Activated CD4-positive, alpha-beta T cell treated with anti-CD3 and anti-CD28 coated beads, Interleukin-2, Interleukin-4, amounts not matched to agents 100 ng/mL and 50 ng/mL, durations not matched to agents 16 hours and 8 hours (primary cell): ENCODE measurements around the gene SEC62.

Experiments used
- DNase-seq: peaks from one replicate; pipeline ENCODE4 v3.0.0-alpha.2; 2020; ENCODE audit warnings: low spot score

The SEC62 gene, protein sequence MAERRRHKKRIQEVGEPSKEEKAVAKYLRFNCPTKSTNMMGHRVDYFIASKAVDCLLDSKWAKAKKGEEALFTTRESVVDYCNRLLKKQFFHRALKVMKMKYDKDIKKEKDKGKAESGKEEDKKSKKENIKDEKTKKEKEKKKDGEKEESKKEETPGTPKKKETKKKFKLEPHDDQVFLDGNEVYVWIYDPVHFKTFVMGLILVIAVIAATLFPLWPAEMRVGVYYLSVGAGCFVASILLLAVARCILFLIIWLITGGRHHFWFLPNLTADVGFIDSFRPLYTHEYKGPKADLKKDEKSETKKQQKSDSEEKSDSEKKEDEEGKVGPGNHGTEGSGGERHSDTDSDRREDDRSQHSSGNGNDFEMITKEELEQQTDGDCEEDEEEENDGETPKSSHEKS

DNA sequence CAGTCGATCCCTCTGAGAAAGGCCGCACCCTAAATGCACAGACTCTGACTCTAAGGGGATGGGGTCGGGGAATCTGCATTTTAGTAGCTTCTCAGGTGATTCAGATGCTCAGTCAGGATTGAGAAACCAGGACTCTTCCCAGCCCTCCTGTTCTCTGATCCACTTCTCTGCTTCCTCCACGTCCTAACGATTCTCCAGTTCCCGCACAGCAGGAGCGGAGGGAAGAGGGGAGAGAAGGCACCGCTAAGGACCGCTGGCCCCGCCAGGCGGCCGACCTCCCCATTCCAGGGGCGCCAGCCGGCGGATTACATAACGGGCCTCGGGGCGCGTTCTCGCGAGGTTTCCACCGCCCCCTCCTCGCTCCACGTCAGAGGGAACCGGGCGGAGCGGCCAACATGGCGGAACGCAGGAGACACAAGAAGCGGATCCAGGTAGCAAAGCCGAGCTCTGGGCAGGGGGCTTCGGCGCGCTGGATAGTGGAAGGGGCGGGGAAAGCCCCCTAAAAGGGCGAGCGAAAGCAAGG lies at the start of gene SEC62:
SEC62 (plus strand) TSS at position 380 of the 523 bp plus-strand sequence; CDS start at position 396, 16 bp downstream.
- DNase-seq, result peak; percentile 94

DNA sequence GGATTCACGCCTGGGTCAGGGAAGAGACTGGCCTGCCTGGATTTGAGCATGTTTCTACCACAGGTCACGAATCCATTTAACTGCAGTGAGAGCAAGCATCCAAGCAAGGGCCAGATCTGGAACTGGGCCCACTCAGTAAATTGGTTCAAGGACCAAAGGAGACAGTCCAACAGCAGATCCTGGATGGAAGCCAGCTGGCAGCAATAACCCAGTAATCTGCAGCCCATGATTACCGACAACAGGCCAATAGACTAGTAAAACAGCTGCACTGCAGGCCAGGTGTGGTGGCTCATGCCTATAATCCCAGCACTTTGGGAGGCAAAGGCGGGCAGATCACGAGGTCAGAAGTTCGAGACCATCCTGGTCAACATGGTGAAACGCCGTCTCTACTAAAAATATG lies 43.4 kb upstream of the SEC62 start:
- DNase-seq, result no peak

DNA sequence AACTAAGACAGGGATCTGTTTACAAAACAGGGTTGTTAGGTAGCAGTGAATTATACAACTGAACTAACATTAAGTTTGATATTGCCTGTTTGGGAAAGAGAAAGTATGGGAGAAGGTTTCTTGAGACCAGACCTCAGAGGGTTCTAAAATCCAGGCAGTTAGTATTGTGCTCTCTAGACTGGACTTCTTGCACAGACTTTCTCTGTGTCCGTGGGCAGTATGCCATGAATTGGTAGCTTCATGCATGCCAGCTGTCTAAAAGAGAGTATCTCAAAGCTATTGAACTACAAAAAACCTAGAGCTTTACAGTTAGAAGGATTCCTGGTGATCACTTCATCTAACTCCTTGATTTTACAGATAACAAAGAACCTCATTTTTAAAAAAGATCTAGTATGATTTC lies 42.8 kb upstream of the SEC62 start:
- no peak for DNase-seq

DNA sequence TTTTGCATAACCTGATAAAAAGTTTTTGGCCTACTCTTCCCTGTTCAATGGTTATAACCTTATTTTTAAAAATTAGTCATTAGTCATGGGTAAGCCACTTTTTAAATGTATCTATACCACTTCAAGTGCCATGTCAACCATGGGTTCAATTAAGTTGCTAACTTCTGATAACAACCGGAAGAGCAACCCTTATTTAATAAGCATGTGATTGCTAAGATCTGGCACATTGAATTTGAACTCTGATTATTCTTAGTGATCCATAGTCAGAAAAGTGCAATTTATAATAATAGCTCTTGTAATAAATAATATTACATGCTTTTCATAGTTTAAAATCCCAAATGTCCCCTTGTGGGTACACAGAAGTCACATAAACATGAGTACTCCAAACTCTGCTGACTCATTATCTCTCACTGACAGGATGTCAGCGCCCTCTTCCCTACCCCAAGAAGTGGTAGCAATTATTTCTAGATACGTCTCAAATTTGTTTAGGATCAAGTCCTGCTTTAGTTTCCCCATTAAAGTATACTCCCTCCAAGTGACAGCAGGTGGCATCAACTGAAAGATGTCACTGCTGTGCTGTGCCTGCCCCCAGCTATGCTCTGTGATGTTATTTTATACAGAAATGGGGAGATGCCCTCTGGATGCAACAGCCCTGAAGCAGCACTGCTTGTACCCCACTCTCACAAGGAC lies 36.6 kb upstream of the SEC62 start:
- no peak for DNase-seq

DNA sequence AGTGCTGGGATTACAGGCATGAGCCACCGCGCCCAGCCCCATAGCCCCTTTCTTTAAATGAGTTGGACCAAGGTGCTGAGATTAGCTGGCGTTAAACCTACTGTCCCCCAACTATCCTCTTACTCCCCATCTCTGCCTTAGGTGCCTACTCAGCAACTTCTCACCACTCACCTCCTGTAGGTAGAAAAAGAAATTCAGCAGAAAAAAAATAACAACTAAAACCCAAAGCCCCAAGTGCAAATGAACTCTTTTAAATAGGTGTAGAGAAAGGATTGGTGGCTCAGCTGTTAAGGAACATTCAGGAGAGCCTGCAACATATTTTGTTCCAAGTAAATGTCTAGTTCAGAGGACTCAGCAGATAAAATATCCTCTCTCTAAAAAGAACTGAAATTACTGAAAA lies 35.8 kb upstream of the SEC62 start:
- DNase-seq, result no peak

DNA sequence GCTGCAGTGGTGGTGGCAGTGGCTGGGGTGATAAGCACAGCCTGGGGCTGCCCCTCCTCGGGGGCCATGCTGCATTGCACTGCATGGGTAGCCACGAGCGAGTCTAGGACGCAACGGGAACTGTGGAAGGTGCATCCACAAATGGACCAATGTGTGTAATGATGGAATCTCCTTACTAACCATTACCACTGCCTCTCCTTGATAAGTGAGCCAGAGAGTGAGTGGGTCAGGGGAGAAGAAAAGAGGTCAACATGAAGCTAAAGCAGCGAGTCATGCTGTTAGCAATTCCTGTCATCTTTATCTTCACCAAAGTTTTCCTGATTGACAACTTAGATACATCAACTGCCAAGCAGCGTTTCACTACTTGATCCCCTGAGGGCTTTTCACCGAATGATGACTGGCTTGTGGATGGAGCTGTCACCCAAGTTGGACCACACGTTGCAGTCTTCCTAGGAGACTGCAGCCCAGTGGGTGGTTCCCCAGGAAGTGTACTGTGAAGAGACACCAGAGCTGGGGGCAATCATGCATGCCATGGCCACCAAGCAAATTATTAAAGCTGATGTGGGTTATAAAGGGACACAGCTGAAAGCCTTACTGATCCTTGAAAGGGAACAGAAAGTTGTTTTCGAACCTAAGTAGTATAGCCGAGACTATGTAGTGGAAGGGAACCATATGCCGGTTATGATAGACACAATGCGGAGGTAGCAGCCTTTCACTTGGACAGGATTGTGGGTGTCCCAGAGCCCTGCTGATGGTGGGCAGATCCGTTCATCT lies 34.7 kb upstream of the SEC62 start:
- DNase-seq, result no peak

DNA sequence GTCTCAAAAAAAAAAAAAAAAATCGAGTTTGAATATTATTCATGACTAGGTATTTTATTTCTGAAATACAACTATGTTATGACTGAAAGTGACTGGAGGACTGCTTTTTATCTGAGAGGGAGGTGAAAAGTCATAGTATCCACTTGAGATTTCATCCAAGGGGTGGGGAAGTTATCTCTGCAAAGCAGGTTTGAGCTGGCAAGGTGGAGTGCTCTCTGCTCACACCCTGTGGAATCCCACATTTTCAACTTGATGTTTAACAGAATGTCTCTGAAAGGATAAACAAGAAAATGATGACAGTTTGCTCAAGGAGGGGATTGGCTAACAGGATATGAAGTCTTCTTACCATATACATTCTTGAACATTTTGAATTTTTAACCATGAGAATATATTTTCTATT lies 27.3 kb upstream of the SEC62 start:
- no peak for DNase-seq

DNA sequence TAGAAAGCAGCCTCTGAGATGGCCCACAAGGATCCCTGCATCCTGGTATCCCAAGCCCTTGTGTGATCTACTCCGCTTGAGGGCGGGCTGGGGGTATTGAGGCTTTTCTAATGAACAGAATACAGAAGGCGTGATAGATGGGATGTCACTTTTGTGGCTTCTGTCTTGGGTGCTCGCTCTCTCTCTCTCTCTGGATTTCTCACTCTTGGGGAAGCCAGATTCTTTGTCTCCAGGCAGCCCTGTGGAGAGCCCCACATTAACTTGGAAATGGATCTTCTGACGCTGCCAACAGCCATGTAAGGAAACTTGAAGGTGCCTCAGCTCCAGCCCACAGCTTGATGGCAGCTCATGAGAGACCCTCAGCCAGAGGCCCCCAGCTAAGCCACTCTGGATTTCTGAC lies 26.9 kb upstream of the SEC62 start:
- DNase-seq, result no peak

DNA sequence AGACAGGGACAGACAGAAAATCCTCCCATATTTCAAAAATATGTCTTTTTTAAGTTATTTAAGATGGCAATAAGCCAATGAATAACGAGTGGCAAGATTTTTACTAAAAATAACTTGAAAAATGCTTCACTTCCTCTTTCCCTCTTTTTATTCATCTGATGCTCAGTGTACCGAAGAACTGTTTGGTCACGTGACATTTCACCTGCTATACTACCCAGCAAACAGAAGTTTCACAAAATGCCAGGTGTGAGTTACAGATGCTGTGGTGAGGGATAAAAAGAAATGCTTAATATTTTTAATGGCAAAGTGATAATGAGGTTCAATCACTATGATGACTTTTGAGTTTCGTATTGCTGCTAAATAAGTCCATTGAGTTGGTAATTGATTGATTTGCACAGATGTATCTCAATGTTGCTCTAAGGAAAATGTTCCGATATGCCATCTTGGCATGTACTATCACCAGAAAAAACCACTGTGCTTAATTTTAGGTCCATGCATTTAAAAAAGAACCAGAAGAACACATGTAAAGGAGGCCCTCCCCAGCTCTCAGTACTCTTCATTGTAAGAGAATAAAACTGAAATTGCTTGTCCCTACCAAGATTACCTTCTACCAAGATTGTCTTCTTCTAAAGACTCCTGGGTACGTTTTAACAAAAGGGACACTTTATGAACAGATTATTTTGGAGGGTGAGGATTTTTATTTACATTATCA lies 26.0 kb upstream of the SEC62 start:
- no peak for DNase-seq

DNA sequence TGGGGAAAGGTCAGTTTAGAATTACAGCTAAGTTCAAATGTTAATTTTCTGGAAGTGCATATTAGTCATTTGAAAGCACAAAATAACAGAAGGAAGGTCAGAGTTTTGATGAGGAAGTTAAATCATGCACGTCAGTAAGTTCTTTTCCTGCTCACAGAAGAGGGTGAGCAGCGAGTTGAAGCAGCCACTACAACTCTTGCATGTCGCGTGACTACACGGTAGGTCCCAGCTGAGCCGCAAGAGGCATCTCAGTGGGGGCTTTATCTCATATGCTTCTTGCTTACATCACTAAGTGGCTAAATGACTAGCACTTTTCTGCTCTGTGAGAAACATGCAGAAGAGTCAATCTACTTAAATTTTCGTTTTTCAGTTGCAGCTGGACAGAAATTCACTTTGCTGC lies 21.3 kb upstream of the SEC62 start:
- peak; percentile 68 for DNase-seq

DNA sequence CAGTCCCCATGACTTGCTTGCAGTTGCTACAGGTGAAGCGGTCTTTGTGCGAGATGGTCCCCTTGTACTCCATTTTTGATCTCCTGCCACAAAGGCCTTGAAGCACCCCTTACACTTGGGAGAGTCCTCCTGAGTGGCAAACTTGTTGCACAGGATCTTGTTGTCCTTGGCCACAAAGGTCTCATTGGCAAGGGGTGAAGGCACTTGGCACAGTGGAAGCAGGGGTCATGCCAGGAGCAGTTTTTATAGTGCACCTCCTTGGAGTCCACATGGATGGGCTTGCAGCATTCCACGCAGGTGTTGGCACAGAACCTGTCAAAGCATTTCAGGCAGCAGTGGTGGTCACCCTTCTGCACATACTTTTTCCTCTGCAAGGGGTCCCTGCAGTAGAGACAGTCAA lies 20.3 kb upstream of the SEC62 start:
- DNase-seq, result no peak

DNA sequence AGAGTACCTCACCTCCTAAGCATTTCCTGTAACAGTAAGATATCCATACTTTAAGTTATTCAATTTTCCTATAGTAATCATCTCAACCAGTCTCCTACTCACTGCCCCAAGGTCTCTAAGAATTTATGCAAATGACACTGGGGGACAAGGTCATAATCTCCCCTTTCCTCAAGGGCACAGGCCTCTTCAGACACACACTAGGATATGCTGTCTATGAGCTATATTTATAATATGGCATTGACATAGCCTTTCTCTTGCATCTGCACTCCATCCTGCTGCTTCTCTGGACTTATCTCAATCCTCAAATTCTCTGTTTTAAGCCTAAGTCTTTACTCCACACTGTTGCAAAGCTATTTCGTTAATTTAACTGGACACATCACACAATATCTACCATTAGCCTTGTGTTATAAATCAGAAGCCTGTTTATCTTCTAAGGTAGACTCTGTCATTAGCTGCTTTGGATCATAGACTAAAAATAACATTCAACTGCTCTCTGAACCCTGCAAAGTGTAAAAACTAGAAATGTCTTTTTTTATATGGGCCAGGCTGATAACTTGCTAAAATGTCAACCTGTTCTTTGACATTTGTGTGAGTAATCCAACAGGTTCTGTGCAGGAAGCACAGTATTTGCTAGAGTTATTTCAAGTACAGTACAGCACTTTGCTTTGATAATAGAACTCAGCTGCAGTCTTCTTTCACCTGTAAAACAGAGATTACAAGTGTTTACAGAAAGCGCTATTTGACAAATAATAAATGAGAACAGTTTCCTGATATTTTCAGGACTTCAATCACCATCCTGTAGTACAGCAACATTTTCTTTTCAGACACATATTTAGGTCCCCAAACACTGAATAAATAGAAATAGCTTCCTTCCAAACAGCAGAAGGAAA lies 17.8 kb upstream of the SEC62 start:
- no peak for DNase-seq

DNA sequence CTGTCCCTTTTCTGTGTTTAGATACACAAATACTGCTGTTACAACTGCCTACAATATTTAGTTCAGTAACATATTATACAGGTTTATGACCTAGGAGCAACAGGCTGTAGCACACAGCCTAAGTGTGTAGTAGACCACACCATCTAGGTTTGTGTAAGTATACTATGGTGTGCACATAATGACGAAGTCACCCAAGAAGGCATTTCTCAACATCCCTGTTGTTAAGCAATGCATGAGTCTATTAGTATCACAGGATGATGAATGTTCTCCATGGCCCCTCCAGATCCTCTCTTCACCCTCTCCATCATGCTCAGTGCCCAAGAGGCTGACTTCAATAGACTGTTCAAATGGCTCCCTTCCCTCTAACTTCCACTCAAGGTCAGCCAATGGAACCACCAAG lies 14.6 kb upstream of the SEC62 start:
- DNase-seq, result no peak

DNA sequence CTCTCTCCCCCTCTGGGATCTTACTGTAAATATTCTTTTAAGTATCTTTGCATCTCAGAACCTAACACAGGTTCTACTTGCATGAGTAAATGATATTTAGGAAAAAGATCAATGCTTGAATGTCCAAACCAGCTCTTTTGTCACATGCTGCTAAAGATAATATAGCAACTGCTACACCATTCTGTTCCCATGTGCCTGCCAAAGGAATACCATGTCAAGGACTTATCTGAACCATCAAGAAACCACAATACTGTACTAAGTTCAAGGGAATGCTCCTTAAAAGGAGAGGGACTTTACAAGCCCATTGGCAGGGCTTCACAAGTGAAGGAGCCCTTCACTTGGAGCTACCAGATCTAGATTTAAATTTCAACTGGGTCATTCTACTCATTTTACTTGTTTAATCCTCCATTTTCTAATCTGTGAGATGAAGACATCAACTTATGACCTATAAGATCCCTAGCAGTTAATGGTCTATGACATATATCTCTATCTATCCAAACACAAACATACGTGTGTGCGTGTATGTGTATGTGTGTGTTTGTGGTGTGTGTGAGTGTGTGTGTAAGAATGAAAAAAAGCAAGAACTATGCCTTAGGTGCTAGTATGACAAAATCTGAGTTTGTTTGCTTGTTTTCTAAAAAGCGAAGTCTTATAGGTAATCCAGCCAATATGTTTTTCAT lies 13.0 kb upstream of the SEC62 start:
- no peak for DNase-seq

DNA sequence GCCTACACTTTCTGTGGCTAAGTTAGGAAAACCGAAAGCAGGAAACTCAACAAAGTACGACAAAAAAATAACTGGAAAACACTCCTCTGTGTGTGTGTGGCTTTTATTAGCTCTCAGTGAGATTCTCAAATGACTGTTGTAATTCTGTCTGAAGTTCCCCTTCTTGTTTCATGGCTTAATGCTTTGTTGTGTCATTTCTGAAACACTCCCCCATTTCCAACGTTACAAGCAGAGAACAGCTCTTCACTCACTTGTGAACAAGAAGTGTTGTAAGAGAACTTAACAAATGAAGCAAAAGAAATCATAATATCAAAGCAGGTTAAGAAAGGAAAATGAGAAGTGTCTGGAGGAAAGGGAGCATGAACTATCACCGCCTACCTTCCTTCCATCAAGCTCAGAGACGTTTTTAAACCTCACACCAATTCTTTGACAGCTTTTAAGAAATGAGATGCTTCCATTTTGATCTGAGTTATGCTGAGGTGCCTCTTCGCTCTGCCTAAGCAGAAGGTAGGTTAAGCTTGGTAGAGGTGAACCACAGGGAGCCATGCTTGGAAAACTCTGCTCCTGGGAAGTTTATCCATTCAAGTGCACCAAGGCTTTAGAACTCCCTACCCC lies 12.4 kb upstream of the SEC62 start:
- no peak for DNase-seq

DNA sequence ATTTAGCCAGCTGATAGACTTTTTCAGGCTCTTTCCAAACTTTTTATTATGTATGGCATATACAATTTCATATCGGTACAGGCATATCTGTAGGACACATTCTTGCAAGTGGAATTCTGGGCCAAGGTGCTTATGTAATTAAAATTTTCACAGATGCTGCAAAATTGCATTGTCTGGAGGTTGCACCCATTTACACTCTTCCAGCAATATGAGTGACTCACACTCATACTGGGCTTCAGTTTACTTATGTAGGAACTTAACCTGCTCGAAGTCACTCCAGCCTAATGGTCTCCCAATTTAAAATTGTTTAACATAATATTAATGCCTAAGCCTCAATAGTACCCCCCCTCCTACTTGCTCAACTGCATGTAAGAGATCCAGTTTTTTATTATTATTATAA lies 11.2 kb upstream of the SEC62 start:
- DNase-seq, result no peak

DNA sequence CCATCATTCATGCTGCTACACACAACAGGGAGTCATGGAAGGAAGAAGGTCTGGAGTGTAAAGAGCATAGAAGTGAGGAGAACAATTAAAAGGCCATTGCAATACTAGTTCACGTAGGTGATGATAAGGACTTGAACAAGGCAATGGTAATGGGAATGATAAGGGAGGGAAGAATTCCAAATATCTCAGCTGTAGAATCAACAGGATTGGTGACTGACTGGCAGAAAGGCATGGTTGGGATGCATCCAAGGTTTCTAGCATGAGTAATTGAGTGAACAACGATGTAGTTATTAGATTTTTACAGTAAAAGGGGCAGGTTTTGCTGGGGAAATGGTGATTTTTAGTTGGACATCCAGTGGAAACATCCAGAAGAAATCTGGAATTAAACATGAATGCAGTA lies 2.4 kb upstream of the SEC62 start:
- DNase-seq, result no peak

DNA sequence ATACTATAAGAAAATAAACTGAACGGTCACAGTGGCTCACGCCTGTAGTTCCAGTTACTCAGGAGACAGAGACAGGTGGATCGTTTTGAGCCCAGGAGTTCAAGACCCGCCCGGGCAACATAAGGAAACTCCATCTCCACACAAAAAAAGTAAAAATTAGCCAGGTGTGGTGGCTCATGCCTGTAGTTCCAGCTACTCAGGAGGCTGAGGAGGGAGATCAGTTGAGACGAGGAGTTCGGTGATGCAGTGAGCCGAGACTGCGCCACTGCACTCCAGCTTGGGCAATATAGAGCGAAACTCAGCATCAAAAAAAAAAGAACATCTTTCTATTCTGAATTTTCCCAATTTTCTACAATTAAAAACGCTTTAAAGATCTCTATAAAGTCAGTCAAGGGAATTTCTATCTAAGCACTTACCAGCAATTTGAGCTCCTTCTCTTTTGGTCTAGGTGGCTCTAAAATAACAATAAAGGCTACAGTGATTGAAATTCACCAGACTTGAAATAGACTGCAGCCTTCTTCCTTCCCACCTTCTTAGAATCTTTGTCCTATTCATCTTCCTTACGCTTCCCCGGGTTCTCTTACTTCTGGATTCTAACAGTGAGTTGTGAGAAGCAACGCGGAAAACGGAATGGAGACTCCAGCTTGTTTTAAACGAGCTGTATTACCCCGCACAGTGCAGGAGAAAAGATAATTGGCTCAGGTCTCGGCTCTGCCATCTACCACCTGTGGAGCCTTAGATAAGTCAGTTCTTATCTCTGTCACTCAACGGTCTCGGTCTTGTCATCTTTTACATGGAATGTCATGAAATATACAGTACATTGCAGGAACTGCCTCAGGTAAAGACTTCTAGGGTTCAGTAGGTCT lies 812 bp upstream of the SEC62 start:
- no peak for DNase-seq
